Measurements from ENCODE around the gene BLM. TPM values are rescaled to one million over a fixed set of nuclear protein-coding genes. Genes with fewer than 3 reads are reported as not detected.

The BLM gene
- total and polyA plus RNA-seq, 2 of the 13 experiments (the other 11 are each of a cell fraction or from before 2014, with no cell fraction given) = 5.1 to 11.8 TPM

DNA sequence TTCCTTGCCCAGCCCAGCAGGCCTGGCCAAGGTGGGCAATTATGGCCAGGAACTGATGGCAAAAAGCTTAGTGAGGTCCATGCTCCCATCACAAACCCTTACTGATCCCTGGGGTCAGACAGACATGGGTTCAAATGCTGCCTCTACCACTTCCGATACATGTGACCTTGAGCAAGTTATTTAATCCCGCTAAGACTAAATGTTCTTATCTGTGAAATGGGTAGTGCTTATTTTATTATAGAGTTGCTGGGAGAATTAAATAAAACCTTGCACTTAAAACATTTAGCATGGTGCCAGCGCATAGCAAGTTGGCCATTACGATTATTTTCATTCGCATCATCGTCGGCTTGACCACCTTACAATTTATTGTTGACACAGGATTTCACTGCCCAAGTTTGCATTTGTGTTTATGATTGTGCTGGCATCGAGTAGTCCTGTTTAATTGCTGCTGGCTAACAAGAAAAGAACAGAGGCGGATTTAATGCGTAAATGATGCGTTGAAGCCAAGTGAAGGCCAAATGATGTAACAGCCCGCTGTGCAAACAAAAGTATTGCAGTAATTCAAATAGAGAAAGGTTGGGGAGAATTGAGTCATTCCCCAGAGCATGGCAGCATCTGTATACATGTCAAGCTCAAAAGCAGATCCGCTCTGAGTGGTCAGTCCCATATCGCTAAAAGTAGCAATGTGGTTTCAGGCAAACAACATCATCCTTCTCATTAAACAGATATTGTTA is 144.0 kb downstream of the BLM start (continued):
- TF ChIP-seq, protein P1, sequence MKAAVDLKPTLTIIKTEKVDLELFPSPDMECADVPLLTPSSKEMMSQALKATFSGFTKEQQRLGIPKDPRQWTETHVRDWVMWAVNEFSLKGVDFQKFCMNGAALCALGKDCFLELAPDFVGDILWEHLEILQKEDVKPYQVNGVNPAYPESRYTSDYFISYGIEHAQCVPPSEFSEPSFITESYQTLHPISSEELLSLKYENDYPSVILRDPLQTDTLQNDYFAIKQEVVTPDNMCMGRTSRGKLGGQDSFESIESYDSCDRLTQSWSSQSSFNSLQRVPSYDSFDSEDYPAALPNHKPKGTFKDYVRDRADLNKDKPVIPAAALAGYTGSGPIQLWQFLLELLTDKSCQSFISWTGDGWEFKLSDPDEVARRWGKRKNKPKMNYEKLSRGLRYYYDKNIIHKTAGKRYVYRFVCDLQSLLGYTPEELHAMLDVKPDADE (CRISPR knock-in tag; IDR thresholded peaks at IDR 0.05) = 0 out of 2 replicates have a peak, but pooled peaks have one; percentile 30
- TF ChIP-seq SSRP1 (CRISPR knock-in tag; IDR thresholded peaks at IDR 0.05) = no peak; the same call in 1 of the 2 replicates
- TF ChIP-seq, protein P2, sequence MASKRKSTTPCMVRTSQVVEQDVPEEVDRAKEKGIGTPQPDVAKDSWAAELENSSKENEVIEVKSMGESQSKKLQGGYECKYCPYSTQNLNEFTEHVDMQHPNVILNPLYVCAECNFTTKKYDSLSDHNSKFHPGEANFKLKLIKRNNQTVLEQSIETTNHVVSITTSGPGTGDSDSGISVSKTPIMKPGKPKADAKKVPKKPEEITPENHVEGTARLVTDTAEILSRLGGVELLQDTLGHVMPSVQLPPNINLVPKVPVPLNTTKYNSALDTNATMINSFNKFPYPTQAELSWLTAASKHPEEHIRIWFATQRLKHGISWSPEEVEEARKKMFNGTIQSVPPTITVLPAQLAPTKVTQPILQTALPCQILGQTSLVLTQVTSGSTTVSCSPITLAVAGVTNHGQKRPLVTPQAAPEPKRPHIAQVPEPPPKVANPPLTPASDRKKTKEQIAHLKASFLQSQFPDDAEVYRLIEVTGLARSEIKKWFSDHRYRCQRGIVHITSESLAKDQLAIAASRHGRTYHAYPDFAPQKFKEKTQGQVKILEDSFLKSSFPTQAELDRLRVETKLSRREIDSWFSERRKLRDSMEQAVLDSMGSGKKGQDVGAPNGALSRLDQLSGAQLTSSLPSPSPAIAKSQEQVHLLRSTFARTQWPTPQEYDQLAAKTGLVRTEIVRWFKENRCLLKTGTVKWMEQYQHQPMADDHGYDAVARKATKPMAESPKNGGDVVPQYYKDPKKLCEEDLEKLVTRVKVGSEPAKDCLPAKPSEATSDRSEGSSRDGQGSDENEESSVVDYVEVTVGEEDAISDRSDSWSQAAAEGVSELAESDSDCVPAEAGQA (IDR thresholded peaks at IDR 0.05; ENCODE audit: low read depth) = peak; percentile 51; the same call in 1 of the 2 replicates
- TF ChIP-seq, protein P2 (CRISPR knock-in tag; IDR thresholded peaks at IDR 0.05; ENCODE audit: borderline replicate concordance) = no peak; the same call in 1 of the 2 replicates
- TF ChIP-seq PITX1 (CRISPR knock-in tag; IDR thresholded peaks at IDR 0.05) = peak; percentile 61; the same call in 1 of the 2 replicates
- 0 out of 2 replicates have a peak, but pooled peaks have one; percentile 11 for TF ChIP-seq KMT2B (CRISPR knock-in tag; IDR thresholded peaks at IDR 0.05)
- TF ChIP-seq HDAC2 (CRISPR knock-in tag; IDR thresholded peaks at IDR 0.05) = peak; percentile 79
- TF ChIP-seq, protein P3, sequence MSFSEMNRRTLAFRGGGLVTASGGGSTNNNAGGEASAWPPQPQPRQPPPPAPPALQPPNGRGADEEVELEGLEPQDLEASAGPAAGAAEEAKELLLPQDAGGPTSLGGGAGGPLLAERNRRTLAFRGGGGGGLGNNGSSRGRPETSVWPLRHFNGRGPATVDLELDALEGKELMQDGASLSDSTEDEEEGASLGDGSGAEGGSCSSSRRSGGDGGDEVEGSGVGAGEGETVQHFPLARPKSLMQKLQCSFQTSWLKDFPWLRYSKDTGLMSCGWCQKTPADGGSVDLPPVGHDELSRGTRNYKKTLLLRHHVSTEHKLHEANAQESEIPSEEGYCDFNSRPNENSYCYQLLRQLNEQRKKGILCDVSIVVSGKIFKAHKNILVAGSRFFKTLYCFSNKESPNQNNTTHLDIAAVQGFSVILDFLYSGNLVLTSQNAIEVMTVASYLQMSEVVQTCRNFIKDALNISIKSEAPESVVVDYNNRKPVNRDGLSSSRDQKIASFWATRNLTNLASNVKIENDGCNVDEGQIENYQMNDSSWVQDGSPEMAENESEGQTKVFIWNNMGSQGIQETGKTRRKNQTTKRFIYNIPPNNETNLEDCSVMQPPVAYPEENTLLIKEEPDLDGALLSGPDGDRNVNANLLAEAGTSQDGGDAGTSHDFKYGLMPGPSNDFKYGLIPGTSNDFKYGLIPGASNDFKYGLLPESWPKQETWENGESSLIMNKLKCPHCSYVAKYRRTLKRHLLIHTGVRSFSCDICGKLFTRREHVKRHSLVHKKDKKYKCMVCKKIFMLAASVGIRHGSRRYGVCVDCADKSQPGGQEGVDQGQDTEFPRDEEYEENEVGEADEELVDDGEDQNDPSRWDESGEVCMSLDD (CRISPR knock-in tag; IDR thresholded peaks at IDR 0.05; ENCODE audit: borderline replicate concordance) = 0 out of 2 replicates have a peak, but pooled peaks have one; percentile 36
- TF ChIP-seq FOXK1 (CRISPR knock-in tag; IDR thresholded peaks at IDR 0.05; ENCODE audit: borderline replicate concordance, low read depth) = peak; percentile 87; the same call in 1 of the 2 replicates
- no peak for TF ChIP-seq RARG (CRISPR knock-in tag; IDR thresholded peaks at IDR 0.05; ENCODE audit: low read depth)
- peak; percentile 69 for TF ChIP-seq TCF7 (IDR thresholded peaks at IDR 0.05; ENCODE audit: low read depth)
- peak; percentile 45; the same call in 1 of the 2 replicates for TF ChIP-seq ZNF281 (CRISPR knock-in tag; IDR thresholded peaks at IDR 0.05; ENCODE audit: borderline replicate concordance)
- no peak for TF ChIP-seq ZNF768 (CRISPR knock-in tag; IDR thresholded peaks at IDR 0.05)

Data from HepG2 (cell line).